GM19025 (cell line): ENCODE measurements around the gene DDB1.

Experiments
- ATAC-seq: cut with Tn5 transposase; IDR thresholded peaks from one replicate; pipeline ENCODE4 v1.9.1; 2021; ENCODE audit warnings: mild to moderate bottlenecking, low read depth, moderate library complexity; ENCODE audit not compliant: unreplicated experiment

The DDB1 gene

DNA sequence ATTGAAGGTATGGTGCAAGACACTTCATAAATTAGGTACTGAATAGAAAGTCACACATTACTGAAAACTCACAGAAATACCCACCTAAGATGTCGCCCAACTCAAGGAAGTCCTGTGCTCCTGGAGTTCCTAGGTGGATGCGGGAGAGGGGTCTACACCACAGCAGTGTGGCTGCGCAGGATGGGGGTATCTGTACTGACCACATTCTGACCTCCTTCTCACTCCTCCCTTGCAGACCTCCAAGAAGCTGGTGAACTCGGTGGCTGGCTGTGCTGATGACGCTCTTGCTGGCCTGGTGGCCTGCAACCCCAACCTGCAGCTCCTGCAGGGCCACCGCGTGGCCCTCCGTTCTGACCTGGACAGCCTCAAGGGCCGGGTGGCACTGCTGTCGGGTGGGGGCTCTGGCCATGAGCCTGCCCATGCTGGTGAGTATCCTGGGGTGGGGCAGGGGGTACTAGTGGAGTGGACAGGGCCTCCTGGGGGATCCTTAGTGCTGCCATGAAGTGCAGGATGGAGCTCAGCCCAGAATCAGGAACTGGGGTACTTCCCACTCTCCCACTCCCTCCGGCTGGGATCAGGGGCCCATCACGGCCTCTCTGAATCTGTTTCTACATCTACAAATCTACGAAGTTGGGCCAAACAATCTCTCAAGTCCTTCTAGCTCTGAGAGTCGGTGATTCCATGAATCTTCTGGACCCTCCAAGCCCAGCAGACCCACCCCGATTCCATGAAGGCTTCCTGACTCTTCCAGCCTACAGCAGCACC lies 5.0 kb upstream of the DDB1 start:
- no peak for ATAC-seq

DNA sequence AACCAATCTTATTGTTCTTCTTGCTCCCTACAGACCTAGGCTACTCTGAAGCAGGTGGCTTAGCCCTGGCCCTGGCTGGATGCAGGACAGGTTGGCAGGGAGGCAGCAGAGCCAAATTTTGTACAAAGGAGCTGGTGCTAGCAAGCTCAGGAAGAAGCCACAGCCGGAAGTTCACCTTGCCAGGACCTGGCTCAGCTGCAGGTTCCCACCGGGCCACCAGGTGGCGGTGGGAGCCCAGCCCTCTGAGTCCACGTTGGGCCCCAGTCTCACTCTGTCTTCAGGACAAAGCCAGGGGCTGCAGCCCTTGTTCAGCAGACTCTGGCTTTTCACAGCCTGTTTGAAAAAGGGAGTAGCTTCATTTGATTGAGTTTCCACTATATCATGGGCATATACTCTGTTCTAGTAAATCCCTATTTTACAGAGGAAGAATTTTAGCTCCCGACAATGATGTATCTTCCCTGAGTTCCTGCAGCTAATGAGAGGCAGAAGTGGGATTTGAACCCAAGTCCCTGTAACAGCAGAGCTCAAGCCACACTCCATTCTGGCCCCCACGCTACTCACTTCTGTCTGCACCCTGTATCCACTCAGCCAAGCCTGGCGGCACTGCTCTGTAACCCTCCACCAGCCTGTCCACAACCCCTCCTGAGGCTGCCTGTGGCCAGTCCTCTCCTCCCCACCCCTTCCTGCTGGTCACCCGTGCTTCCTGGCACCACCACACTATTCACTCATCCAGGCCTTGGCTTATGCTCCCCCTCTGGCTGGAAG lies 3.4 kb upstream of the DDB1 start:
- peak; percentile 46 for ATAC-seq

DNA sequence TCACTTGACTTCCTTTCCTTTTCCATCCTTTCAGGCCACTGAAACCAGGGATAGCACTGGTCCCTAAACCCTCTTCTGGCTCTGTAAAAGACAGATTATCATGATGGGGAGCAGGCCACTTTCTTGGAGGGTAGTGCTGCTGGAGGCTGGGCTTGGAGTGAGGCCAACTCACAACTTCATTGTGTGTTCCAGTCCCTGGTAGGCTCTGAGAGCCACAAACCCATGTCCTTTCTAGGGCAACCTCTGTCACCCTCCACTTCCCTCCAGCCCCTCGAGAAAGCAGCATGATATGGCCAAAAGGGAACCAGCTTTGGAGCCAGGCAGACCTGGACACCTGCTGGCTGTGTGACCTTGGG lies 2.4 kb upstream of the DDB1 start:
- ATAC-seq, result no peak

DNA sequence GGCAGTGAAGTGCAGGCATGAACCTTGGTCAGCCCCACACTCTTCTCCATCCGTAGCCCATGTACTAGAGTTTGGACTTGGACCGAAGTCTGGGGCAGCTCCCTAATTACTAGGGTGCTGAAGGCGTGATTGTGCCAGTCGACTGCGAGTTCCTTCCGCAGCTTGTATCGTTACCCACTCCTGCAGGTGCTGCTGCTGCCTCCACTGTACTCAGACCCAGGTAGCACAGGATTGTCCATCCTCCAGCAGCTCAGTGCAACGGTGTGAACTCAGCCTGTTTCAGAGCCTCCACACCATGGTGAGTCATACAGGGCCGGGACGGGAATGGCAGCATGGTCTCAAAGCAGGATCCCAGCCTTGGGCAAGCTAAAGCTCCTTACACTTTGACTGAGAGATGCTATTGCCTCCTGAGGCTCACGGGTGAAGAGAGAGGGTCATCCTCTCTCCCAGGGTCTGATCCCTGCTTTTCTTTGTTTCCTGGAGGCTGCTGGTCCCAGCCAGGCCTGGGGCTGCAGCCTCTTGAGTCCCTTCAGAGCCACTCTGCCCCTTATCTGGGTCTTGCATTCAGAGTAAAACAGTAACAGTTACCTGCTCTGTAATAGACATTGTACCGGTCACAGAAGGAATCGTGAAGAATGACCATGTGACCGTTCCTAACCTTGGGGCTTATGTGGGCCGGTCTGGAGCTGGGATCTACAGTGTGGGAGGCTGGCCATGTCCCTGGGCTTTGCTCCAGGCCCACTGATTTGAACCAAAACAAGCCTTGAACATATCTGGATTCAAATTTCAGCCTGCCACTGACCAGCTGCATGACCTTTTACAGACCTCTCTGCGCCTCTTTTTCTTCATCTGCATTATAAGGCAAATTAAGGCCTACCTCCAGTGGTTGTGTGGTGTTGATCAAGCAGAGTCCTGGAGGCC lies 1.8 kb upstream of the DDB1 start:
- ATAC-seq, result no peak

DNA sequence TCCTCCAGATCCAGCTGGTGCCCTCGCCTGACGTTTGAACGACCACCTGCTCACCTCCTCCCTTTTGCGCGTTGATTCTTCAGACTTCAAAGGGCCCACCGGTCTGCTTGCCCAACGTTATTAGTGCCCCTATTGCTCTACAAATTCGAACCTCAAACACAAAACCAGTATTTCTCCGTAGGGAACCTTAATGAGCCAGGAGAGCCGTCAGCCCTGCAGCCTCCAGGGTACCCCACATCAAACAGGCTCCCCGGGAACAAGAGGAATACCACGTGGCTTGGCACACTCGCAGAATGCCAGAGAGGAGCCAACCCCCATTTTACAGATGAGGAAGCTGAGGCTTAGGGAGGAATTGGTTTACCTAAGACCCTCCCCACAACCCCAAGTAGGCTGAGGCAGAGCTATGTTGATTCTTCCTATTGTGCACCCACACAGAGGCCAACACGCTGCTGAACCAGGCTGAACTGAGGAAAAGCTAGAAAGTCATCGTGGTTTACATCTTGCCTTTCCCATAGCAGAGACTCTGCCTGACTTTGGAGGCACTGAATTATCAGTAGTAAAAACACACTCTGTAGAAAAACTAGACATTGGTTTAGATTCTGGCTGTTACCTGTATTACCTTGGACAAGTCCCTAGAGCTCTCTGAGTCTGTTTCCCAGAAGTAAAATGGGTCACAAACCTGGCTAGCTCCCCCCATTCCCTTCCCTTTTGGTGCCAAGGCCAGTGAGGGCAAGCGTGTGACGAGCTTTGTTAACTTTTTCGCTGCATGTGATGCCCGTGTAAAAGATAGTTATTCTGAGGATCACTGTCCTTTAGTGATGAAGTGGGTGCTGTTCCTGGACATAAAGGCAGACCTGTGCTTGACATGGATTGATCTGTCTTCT lies 887 bp upstream of the DDB1 start:
- ATAC-seq, result no peak

DNA sequence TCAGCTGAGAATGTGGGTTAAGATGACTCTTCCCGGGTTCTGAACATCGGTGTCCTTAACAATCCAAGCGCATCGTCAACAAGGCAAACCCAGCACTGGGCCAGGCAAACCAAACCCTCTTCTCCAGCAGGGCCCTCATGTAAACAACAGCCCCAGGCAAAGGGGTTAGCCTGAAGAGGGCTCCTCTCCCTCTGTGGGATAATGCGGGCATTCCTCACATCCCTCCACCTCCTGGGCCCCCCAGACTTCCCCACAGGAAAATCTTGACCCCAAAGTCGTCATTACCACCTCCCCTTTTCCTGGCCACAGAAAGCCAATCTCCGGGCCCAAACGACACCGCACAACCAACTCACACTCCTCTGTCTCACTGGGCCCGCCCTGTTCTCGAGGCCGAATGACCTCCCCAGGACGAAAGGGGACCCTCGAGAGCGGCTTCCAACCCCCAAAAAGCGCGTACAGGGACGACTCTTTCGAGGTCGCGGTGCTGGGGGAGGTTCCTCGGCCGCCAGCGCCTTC lies 566 bp downstream of the DDB1 start:
- ATAC-seq, result no peak

DNA sequence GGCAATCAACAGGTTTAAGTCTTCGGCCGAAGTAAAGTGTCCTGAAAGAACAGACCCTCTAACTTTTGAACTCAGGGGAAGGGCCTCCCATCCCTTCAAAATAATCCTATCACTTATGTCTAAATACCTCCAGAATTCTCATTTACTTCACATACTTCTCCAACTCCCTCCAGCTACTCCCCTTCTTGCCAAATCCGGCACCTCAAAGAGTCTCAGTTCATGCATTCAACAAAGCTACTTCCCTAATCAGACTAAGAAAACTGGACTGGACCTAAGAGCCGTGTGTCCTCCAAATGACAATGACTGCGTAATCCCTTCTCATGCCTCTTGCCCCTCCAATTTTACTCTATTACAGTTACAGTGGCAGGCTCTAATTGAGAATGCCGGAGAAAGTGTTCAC lies 1.3 kb downstream of the DDB1 start:
- ATAC-seq, result no peak

DNA sequence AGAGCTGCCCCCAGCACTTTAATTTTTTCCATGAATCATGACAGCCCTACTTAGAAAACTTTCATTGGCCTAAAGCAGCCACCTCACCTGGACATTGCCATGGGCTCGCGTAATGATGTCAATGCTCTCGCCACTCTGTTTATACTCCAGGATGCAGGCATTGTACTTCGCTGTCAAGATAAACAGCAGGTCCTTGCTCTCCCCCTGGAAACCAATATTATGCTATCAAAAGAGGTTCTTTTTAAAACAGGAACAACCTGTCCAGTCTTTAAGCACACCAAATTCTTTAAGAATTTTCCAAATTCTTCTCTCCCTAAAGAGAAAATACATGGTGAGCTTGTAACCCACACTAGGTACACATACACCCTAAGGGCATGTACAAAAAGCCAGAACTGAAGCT lies 3.0 kb downstream of the DDB1 start:
- no peak for ATAC-seq

DNA sequence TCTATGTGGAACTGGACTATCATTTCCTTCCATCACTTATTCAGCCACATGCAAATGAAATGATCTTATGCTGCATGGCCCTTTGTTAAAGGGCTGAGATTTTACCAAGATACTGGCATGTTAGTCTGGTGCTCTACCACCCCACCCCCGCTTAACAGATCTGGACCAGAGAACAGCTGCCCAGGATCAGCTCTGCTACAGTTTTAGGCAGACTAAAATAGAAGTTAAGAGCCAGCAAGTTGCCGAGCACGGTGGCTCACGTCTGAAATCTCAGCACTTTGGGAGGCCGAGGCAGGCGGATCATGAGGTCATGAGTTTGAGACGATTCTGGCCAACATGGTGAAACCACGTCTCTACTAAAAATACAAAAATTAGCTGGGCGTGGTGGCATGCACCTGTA lies 4.6 kb downstream of the DDB1 start:
- no peak for ATAC-seq

DNA sequence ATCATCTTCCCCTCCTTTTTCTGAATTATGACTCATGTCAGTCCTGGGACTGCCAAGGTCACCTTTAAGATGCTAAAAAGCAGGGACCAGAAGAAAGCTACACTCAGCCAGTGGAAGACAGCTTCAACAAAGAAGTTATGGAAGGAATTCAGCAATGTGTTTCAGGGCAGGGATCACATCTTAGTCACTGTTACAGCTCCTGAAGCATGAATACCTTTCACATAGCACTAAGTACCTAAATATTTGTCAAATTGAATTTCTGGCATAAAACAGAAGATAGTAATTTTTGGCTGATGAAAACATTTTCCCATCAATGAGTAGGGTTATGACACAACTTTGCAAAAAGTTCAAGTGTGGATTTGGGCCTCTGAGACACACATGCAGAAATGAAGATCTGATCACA lies 5.2 kb downstream of the DDB1 start:
- no peak for ATAC-seq

DNA sequence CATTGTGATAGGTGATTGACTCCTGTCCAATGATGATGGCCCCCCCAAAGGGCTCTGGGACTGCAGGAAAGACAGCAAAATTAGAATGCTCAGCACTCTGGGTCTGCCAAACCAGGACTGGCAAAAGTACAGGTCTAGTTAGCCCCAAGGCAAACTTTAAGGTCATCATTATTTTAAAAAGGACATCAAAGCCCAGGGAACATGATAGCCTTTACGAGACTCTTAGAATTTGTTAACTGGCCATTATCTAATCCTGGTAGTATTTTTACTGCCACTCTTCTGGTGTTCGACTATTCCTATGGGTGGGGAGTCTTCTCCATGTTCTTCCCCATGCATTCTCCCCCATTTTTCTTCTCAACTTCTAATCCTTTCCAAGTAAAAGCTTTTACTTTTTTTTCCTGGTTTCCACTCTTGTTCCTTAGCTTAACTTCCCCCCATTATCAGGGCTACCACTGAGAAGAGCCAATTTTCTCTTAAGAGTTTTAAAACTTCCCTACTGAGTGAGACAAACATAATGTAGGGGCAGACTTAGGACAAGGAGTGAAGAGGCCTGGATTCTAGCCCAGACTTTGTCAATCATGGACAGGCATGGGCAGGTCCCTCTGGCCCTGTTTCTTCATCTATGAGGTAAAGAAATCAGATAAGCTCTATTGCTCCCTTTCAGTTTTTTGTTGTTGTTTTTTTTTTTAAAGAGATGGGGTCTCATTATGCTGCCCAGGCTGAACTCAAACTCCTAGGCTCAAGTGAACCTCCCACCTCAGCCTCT lies 7.1 kb downstream of the DDB1 start:
- ATAC-seq, result no peak

DNA sequence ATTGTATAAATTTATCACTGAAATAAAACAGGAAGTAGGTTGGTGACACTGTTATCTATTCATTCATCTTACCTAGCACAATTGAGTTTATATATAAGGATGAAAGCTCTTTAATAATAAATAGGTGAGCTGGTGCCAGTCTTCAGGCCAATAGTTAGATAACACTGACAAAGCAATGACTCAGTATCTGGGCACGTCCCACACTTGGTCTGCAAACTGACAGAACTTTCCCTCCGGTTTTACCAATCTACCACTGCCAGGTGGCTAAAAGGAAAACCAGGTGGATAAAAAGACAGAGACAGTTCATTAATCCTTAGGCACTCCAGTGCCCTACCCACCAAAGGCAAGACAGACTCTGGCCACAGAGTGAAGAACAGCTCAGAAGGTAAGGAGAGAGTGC lies 17.6 kb downstream of the DDB1 start:
- ATAC-seq, result no peak

DNA sequence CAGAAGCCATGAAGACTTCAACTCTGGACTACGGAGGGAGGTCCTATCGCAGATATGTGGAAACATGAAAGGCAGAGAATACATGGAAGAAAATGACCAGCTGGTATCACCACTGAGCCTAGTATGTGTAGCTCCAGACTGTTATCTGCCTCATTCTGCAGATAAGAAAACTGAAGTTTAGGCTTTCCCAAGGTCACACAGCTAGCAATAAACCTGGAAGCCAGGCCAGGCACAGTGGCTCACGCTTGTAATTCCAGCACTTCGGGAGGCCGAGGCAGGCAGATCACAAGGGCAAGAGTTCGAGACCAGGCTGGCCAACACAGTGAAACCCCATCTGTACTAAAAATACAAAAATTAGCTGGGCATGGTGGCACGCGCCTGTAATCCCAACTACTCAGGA lies 22.2 kb downstream of the DDB1 start:
- no peak for ATAC-seq

DNA sequence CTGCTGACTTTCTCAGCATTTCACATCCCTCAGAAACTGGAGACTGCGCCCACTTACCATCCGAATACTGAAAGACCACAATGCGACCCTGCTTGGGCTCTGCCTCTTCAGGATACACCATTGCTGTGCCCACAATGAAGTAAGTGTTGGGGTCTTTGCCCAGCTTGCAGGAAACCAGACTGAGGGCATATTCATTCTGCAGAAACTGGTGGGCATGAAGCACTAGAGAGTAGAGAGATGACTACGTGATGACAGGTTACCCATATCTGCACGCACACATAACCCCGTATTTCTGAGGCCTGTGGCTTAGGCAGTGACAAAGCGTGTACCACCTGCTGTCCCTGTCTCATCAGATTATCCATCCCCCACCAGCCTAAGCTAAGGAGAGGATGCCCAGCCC lies 23.2 kb downstream of the DDB1 start:
- ATAC-seq, result no peak

DNA sequence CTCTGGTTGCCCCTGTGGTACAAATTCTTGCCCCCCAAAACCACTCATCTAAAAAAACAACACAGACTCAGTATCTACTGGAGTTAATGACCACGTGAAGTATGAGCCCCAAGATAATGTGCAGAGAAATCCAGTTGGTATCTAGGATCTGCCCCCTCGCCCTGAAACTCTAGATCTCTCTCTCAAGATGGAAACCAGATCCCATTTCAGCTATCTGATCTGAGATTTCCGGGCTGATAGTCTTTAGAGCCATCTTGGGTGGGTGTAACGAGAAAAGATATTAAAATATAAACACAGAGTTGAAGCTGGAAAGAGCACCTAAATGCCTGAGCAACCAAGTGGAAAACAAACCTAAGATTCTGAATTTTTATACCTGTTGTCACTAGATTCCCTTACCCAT lies 23.8 kb downstream of the DDB1 start:
- no peak for ATAC-seq

DNA sequence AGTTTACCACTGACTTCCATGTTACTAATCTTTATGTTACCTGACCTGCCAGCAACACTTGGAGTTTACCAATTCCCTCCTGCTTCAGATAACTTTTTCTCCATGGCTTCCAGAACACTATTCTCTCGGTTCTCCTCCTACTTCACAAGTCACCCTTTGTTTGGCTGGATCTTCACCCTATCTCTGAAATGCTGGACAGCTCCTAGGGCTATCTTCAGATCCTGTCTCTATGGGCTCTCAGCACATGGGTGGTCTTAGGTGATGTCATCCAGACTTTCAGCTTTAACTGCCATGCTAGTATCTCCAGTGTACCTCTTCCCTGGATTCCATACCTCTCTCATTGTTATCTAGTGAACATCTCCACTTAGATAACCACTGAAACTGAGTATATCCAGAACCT lies 25.6 kb downstream of the DDB1 start:
- ATAC-seq, result no peak

DNA sequence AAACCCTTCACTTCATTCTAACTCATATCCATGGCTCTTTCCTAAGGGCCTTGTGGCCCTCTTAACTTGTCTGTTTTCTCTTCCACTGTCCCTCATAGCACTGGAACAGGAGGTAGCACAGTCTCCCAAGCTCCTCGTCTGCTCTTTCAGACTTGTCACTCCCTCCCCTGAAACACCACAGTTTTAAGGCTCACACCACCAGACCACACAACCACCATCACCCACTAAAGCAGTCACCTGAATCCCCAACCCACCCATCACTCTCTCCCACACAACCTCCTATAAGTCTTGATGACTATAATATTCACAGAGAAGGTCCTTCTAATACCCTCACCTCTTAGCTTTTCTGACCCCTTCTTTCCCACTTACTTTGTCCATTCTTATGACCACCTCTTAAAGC lies 26.7 kb downstream of the DDB1 start:
- no peak for ATAC-seq

DNA sequence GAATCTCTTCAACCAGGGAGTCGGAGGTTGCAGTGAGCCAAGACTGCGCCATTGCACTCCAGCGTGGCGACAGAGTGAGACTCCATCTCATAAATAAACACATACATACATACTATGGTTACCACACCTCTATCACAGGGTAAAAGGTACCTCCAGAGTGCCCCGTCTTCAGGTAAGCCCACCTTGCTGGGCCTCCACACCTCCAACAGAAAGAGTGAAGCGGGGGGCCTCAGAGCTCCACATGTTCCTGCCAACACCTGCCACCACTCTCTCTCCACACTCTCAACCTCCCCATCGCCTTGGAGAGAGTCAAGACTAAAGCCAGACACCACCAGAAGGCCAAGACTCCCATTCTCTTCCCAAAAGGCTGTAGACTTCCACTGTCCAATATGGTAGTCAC lies 27.5 kb downstream of the DDB1 start:
- no peak for ATAC-seq

DNA sequence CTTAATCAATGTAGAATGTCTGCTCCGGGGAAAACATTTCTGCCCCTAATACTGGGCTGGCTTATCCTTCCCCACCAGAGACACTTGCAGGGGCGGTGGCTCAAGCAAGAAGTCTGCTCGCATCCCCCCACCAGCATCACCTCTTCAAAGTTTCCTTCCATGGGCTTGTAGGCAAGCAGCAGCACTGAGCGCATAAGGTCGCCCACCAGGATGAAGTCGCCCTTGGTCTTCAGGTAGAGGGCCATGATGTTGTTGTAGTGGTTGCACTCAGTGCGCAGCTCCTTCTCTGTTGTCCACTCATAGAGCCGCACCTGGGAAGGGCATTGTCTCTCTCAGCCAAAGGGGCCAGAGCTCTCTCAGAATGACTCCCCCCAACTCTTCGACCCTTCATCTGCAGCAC lies 29.2 kb downstream of the DDB1 start:
- no peak for ATAC-seq
